Measurements from ENCODE around the gene CASTOR1. TPM values are rescaled to one million over a fixed set of nuclear protein-coding genes. Genes with fewer than 3 reads are reported as not detected.

The CASTOR1 gene
- total RNA-seq, 2 experiments from 2014 or later: 3.6 to 4.0 TPM

DNA sequence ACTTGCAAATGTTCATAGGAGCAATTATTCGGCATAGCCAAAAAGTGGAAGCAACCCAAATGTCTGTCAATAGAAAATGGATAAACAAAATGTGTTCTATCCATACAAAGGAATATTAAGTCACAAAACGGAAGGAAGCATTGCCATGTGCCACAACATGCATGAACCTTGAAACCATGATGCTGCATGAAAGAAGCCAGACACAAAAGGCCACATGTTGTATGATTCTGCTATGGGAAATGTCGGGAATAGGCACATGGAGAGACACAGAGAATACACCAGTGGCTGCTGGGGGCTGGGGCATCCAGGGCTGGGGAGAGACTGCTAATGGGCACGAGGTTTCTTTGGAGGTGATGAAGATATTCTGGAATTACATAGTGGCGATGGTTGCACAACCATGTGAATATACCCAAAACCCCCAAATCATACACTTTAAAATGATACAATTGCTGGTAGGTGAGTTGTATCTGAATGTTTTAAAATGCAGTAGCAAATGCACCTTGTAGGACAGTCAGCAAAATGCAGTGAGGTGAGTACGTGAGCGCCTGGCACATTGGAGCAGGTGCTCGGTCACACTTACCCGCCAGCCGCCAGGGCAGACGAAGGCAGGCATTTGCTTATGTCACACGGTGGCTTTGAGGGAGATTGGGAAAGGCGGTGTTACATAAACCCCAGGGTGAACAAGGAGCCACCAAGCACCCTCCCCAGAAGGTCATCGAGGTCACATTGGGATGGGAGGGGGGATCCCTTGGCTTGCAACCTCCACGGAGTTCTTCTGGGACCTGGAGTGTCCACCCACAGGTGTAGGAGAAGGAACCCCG lies 16.3 kb downstream of the CASTOR1 start:
- Mint-ChIP-seq H3K27me3 (no peaks in the 10 kb centered on the region), H3K27ac (no peak overlapping the region), H3K9me3 (no peaks in the 10 kb centered on the region), H3K36me3 (peaks cover 18% of the 10 kb centered on the region), H3K4me1 (ENCODE audit: low read depth) (peaks cover 33% of the 10 kb centered on the region), H3K4me3 (no peak overlapping the region)
- DNase-seq: no peak
- ChIA-PET POLR2A (no interaction called here), CTCF (interaction anchor here (1.3 to 1.4 kb wide), 2 partner anchors 9 to 15 kb away, joined by 7 to 8 read pairs; no protein-coding TSS in a partner anchor)
- intact Hi-C loops (cut with micrococcal nuclease): no loop called here

DNA sequence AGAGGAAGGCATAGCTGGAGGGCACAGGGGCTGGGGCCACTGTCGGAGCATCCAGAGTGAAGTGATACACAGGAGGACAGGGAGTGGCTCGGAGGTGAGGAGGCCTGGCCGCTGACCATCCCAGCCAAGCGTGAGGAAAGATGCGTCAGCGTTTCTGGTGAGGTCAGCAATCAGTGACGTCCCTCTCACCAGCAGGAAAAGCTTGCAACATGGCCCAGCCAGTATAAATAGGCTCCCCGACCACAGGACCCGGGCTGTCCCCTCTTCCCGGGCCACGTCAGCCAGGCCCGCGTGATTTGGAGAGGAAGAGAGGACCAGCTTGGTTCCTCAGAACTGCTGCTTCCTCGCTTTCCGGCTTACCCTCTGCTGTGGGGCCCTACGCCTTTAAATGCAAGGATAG lies 18.5 kb downstream of the CASTOR1 start:
- Mint-ChIP-seq H3K36me3 (peaks cover 32% of the 10 kb centered on the region), H3K4me3 (no peak overlapping the region), H3K9me3 (no peaks in the 10 kb centered on the region), H3K4me1 (ENCODE audit: low read depth) (peaks cover 31% of the 10 kb centered on the region), H3K27ac (no peak overlapping the region), H3K27me3 (no peaks in the 10 kb centered on the region)
- DNase-seq: no peak
- POLR2A ChIA-PET: no interaction called here
- CTCF ChIA-PET: interaction anchor here (1.4 to 4.2 kb wide), 2 partner anchors 17 to 163 kb away, joined by 3 to 37 read pairs; partner anchors contain the start of gene CASTOR1
- intact Hi-C loops (cut with micrococcal nuclease): no loop called here

DNA sequence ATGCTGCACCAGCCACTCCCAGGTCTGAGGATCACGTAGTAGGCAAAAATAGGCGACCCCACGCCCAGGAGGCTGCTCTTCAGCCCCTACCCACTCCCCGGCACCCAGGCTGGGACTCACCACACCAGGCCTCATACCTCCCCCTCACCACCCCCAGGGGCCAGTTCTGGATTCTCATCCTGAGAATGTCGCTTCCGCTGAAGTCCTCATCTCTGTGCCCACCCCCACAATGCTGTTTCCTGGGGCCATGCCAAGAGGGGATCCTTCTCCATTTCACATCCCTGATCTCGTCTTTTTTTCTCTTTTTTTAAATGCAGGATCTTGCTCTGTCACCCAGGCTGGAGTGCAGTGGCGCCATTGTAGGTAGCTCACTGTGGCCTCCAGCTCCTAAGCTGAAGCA lies 21.0 kb downstream of the CASTOR1 start:
- H3K4me3 Mint-ChIP-seq: peak overlapping the region; percentile 86
- POLR2A ChIA-PET: interaction anchor here (1.0 to 1.7 kb wide), 3 partner anchors 10 to 165 kb away, joined by 3 to 6 read pairs (median 5); no protein-coding TSS in a partner anchor
- DNase-seq: no peak
- H3K4me1 Mint-ChIP-seq (ENCODE audit: low read depth): peaks cover 30% of the 10 kb centered on the region
- intact Hi-C loops (cut with micrococcal nuclease): loop anchor here (10.0 kb wide), 1 partner anchor 504 kb away; the partner anchor contains the start of genes UQCR10 and ZMAT5
- H3K27ac Mint-ChIP-seq: peak overlapping the region; percentile 97
- H3K27me3 Mint-ChIP-seq: no peaks in the 10 kb centered on the region
- H3K9me3 Mint-ChIP-seq: no peaks in the 10 kb centered on the region
- CTCF ChIA-PET: interaction anchor here (0.5 to 4.2 kb wide), 3 partner anchors 19 to 119 kb away, joined by 3 to 37 read pairs (median 5); partner anchors contain the start of genes CASTOR1 and RNF215
- H3K36me3 Mint-ChIP-seq: peaks cover 48% of the 10 kb centered on the region

DNA sequence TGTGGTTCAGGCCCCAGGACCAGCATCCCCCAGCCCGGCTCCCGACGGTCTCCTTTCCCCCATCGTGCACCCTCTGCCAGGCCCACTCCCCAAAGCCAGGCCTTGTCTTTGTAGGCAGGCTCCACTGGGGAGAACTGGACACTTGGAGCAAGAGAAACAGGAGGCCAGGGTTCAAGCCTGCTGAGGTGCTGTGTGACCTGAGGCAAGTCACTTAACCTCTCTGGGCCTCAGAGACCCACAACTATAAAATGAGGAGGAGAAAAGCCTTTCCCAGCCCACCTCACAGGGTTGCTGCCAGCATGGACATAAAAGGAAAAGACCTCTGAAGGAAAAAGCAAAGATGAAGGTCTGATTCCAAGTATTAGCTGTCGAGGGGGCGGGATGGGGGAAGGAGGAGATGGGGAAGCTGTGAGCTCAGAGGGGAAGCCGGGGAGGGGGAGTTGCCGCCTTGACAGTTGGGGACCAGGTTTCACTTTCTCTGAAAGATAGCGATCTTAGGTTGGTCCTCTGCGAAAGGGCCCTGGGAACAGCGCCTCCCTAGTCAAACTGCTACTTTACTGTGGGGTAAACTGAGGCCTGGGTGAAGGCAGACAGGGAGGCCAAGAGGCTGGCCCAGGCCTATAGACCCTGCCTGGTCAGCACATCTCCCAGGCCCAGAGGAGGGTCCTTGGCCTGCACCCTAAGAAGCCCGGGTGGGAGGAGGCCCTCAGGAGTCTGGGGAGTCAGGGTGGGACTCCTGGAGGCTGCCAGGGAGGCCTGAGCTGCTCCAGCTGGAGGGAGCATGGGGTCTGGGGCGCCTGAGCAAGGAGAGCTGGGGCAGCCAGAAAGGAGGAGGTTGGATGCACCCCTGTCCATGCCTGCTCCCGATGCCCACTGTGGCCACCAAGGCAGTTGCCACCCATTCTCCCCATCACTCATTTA lies 21.7 kb downstream of the CASTOR1 start:
- Mint-ChIP-seq H3K4me3 (peak overlapping the region; percentile 86), H3K27me3 (no peaks in the 10 kb centered on the region), H3K27ac (peak overlapping the region; percentile 97), H3K9me3 (no peaks in the 10 kb centered on the region), H3K4me1 (ENCODE audit: low read depth) (peaks cover 36% of the 10 kb centered on the region), H3K36me3 (peaks cover 52% of the 10 kb centered on the region)
- intact Hi-C loops (cut with micrococcal nuclease): loop anchor here (1.0 to 10.0 kb wide), 2 partner anchors 80 to 503 kb away; partner anchors contain the start of genes UQCR10 and ZMAT5
- ChIA-PET POLR2A (interaction anchor here (0.7 to 2.2 kb wide), 6 partner anchors 8 to 89 kb away, joined by 3 to 7 read pairs (median 5); partner anchors contain the start of genes CCDC157 and SF3A1), CTCF (interaction anchor here (0.5 to 4.2 kb wide), 8 partner anchors 15 to 162 kb away, joined by 3 to 37 read pairs (median 4); partner anchors contain the start of genes CASTOR1 and RNF215)
- DNase-seq: peak; percentile 77

DNA sequence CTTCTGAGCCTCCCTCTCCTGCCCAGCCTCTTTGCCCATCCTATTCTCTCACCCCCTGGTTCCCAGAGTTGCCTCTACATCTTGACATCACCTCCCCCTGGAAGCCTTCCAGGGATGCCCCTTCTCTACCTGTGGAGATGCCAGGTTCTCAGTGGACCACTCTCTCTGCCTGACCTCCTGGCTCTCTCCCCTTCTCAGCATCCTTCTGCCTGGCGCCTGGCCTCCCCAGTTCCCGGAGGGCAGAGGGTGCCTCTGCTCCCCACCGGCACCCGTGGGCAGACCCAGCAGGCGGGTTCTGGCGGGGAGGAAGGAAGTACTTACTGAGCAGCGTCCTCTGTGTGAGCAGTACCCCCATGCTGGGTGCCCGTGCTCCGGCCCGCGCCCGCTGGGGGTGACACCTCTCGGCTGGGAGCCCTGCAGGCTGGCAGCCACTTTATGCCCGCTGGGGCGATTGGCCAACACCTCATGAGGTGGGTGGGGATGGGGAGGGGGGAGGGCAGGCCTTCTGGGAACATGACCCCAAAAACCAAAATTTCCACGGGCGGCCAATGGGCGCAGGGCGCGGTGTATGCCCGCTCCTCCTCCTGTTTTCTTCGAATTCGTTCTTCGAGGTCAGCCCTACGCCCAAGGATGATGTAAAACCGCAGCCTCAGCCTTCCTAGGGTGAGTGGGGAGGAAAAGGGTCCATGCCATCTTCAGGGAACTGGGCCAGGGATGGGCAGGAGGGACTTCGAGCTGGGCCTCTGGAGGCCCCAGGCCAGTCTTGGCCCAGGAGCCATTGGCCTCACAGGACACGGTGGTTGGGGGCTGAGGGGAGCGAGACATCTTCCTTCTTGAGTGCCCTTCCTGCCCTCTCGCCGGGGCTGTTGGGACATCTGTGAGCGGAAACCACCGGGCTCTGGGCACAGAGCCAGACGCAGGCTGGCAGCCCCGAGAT lies 22.6 kb downstream of the CASTOR1 start, which contains the start of gene OSM:
Gene OSM (minus strand): TSS at position 407 of the 937 bp plus-strand sequence. CDS start 52 bp downstream, at position 355.
- Mint-ChIP-seq H3K27ac (peak within 1 kb of the TSS; percentile 97), H3K4me1 (ENCODE audit: low read depth) (peaks cover 44% of the 10 kb centered on the region), H3K27me3 (no peaks in the 10 kb centered on the region), H3K36me3 (peaks cover 61% of the 10 kb centered on the region), H3K4me3 (peak within 1 kb of the TSS; percentile 86), H3K9me3 (no peaks in the 10 kb centered on the region)
- peak; percentile 90 for DNase-seq
- ChIA-PET POLR2A (interaction anchor here (0.7 to 2.2 kb wide), 6 partner anchors 9 to 158 kb away, joined by 3 to 7 read pairs (median 4); partner anchors contain the start of genes CCDC157 and SF3A1), CTCF (interaction anchor here (1.0 to 7.9 kb wide), 7 partner anchors 16 to 161 kb away, joined by 4 to 154 read pairs (median 7); partner anchors contain the start of genes CASTOR1 and RNF215)
- intact Hi-C loops (cut with micrococcal nuclease): loop anchor here (1.0 to 10.0 kb wide), 4 partner anchors 20 to 502 kb away; partner anchors contain the start of genes LIF, UQCR10 and ZMAT5

DNA sequence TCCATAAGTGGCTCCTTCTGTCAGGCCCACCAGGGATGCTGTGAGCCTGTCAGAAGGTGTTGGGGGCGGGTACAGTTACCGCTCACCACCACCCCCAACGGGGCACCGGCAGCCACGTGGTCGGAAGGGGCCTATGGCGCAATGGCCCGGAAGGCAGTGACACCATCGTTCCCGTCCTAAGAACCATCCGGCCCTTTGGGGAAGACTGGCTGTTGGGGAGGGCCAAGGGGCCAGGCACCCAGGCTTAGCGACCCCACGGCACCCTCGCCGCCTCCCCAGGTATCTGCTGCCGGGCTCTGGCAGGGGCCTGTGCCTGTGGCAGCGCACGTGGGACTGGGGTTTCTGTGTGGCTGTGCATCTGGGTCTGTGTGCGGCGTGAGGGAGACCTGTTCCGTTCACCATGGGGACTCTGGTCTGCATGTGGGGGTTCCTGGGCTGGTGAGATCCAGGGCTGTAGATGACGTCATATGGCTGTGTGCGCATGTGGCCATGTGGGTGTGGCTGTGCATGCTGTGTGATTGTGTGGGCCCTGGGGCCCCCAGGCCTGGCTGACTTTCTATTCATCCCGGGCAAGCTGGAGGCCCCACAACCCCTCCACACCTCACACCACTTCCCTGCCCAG lies 23.4 kb downstream of the CASTOR1 start:
- H3K36me3 Mint-ChIP-seq: peaks cover 57% of the 10 kb centered on the region
- H3K4me3 Mint-ChIP-seq: peak overlapping the region; percentile 86
- peak overlapping the region; percentile 97 for H3K27ac Mint-ChIP-seq
- CTCF ChIA-PET: interaction anchor here (1.8 to 7.9 kb wide), 3 partner anchors 21 to 159 kb away, joined by 7 to 154 read pairs (median 7); partner anchors contain the start of genes CASTOR1 and RNF215
- POLR2A ChIA-PET: interaction anchor here (1.0 to 2.2 kb wide), 3 partner anchors 22 to 159 kb away, joined by 4 to 7 read pairs (median 5); partner anchors contain the start of genes CCDC157 and SF3A1
- no peaks in the 10 kb centered on the region for H3K9me3 Mint-ChIP-seq
- H3K27me3 Mint-ChIP-seq: no peaks in the 10 kb centered on the region
- peak; percentile 92 for DNase-seq
- intact Hi-C loops (cut with micrococcal nuclease): loop anchor here (1.0 to 10.0 kb wide), 3 partner anchors 20 to 501 kb away; partner anchors contain the start of genes LIF, UQCR10 and ZMAT5
- peaks cover 44% of the 10 kb centered on the region for H3K4me1 Mint-ChIP-seq (ENCODE audit: low read depth)

DNA sequence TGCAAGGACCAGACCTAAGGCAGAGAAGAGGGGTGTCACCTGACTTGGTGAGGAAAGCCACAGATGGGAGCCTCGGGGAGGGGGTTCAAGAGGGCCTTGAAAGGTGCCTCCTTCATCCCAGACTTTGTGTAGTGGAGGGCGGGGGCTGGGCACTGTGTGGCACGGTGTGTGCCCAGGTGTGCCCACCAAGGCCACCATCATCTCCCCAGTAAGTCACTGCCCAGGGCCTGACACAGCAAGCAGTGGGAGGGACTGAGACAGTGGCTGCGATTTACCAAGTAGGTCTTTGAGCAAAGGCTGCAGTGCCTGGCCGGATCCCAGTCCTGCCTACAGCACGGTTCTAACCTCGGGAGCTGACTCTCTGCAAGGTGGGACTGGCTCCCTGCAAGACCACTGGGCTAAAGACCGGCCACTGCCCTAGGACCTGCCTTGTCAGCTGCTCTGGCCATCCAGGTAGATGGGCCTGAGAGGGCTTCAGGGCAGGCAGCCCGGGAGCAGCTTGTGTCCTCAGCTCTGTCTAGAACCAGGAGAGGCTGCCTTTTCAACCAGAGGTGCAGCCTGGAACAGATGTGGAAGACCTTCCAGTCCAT lies 24.1 kb downstream of the CASTOR1 start:
- H3K9me3 Mint-ChIP-seq: no peaks in the 10 kb centered on the region
- intact Hi-C loops (cut with micrococcal nuclease): loop anchor here (10.0 kb wide), 1 partner anchor 500 kb away; the partner anchor contains the start of genes UQCR10 and ZMAT5
- no peak for DNase-seq
- H3K4me1 Mint-ChIP-seq (ENCODE audit: low read depth): peaks cover 44% of the 10 kb centered on the region
- CTCF ChIA-PET: interaction anchor here (1.2 to 7.9 kb wide), 6 partner anchors 11 to 158 kb away, joined by 3 to 154 read pairs (median 7); partner anchors contain the start of genes CASTOR1 and RNF215
- peak overlapping the region; percentile 86 for H3K4me3 Mint-ChIP-seq
- H3K27me3 Mint-ChIP-seq: no peaks in the 10 kb centered on the region
- peaks cover 54% of the 10 kb centered on the region for H3K36me3 Mint-ChIP-seq
- H3K27ac Mint-ChIP-seq: peak overlapping the region; percentile 97
- POLR2A ChIA-PET: interaction anchor here (1.0 to 1.4 kb wide), 3 partner anchors 96 to 160 kb away, joined by 3 to 4 read pairs (median 3); no protein-coding TSS in a partner anchor

DNA sequence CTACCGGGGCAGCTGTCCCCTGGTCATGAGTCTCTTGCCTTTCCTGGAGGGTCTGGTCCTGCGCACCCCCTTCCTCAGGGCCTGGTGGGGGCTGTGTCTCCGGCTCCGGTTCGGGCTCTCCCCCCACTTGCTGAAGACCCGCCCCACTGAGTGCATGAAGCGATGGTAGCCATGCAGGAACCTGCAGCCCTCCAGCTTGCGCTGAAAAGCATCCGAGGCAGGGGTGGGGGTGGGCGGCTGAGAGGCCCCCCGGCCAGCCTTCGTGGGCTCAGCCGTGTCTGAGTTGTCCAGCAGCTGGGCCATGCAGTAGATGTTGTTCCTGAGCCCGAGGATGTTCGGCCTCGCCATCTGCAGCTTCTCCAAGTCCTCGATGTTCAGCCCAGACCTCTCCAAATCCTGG lies 25.4 kb downstream of the CASTOR1 start:
- ChIA-PET POLR2A (interaction anchor here (1.0 to 1.4 kb wide), 4 partner anchors 20 to 158 kb away, joined by 3 to 4 read pairs (median 3); partner anchors contain the start of gene RNF215), CTCF (interaction anchor here (0.6 to 7.9 kb wide), 23 partner anchors 8 to 453 kb away, joined by 3 to 154 read pairs (median 5); partner anchors contain the start of genes CASTOR1 and LIF)
- no peak for DNase-seq
- Mint-ChIP-seq H3K4me1 (ENCODE audit: low read depth) (peaks cover 42% of the 10 kb centered on the region), H3K27me3 (no peaks in the 10 kb centered on the region), H3K4me3 (peak overlapping the region; percentile 86), H3K9me3 (no peaks in the 10 kb centered on the region), H3K36me3 (peaks cover 49% of the 10 kb centered on the region), H3K27ac (no peak overlapping the region)
- intact Hi-C loops (cut with micrococcal nuclease): loop anchor here (1.0 to 10.0 kb wide), 2 partner anchors 23 to 499 kb away; partner anchors contain the start of genes UQCR10 and ZMAT5
